GM21367 (cell line): ENCODE results near the gene EPHA8.

ENCODE experiments used
- ATAC-seq: cut with Tn5 transposase; IDR thresholded peaks from one replicate; pipeline ENCODE4 v1.9.1; 2021; ENCODE audit not compliant: unreplicated experiment

The EPHA8 gene

GRCh38 chr1:22562584-22563583, at the start of gene EPHA8:
TSS of gene EPHA8 (plus strand) at chr1:22563489. CDS start at chr1:22563636, 147 bp downstream.
- ATAC-seq: no peak

DNA sequence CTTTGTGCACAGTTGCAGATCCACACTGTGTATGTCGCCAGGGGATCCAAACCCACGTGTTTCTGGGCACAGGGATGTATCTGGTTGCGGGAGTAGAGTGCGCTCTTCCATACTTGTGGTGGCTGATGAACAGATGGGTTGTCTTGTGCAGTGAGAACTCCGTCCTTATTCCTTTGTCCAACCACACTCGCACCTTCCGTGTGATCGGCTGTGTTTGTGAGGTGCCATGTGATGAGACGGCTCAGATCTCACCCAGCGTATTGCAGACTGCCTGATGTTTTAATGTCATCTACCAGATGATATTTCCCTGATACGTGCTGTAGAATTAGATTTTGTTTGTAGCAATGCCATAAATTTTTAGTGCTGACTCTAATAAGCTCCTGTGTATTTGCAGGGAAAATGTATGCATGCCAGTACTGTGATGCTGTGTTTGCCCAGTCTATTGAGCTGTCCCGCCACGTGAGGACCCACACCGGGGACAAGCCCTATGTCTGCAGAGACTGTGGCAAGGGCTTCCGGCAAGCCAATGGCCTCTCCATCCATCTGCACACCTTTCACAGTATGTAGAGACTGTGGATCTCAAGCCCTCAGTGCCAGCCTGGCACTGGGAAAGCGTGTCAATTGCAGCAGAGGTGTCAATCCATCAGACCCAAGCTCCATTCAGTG, 46.2 kb upstream of the EPHA8 start:
- no peak for ATAC-seq

DNA sequence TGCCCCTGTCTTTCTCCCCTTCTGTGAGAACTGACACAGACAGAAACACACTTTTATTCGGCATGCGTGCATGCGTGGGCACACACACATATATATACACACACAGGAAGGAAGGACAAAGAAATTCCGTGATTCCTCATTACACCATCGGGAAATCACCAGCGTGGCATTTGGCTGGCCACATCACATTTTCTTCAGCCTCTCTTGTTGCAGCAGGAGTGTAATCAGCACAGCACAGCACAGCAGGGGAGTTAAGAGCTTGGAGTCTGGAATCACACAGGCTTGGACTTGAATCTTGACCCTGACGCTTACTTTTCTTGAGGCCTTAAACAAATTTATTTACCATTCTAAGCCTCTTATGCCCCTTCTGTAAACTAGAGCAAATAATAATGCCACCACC, 45.3 kb upstream of the EPHA8 start:
- ATAC-seq: no peak

DNA sequence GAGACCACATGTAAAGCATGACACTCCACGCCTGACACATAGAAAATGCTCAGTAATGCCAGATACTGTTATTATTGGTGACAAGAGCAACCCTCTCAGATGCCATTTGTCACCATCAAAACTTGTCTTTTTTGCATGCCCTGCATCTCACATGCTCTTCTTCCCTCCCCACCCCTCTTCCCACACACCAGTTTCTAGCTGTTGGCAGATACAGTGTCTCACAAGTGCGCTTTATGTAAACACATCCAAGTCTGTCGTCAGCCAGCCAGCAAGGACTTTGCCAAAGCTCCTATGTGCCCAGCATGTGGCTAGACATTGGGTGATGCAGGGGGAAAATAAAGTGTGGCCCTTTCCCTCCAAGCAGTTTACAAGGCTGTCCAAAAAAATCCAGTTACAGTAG, 44.9 kb upstream of the EPHA8 start:
- ATAC-seq: no peak

GRCh38 chr1:22520871-22521270, 42.4 kb upstream of the EPHA8 start:
- no peak for ATAC-seq

- no peak for ATAC-seq
Measured at GRCh38 chr1:22521692-22522091, 41.6 kb upstream of the EPHA8 start.

GRCh38 chr1:22522221-22522743, 41.0 kb upstream of the EPHA8 start:
- ATAC-seq: no peak

DNA sequence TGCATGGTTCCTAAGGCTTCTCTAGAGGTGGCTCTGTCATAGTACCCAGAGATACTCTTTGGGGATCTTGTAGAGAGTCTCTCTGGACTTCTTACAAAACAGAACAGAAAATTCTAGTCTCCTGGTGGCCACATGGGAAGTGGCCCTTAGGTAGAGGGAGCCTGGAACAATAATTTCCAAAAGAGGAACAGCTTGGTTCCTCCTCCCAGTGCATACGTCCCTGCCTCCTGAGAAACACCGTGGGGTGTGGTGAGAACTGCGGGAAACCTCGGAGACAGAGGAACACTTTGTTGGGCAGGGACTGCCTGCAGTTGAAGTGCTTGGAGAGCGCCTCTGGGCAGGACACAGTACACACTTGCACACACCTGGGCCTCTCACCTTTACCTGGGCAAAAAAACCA, 38.8 kb upstream of the EPHA8 start:
- ATAC-seq: no peak

DNA sequence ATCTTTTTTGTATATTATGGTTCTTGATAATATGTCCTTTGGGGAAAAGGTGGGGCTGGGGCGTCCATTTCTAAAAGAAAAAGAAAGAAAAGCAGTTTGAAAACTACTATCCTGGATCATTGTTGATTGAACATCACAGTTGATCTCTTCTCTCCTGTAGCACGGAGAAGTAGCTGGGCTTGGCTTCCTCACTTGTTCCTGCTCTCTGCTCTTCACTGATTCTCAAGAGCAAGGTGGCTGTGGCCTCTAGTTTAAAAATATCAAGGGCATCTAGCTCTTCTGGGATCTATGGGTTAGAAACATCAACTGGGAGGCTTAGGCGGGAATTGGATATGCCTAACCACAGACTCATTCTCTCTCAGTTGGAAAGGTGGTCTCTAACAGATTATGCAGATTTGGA, 38.1 kb upstream of the EPHA8 start:
- no peak for ATAC-seq

DNA sequence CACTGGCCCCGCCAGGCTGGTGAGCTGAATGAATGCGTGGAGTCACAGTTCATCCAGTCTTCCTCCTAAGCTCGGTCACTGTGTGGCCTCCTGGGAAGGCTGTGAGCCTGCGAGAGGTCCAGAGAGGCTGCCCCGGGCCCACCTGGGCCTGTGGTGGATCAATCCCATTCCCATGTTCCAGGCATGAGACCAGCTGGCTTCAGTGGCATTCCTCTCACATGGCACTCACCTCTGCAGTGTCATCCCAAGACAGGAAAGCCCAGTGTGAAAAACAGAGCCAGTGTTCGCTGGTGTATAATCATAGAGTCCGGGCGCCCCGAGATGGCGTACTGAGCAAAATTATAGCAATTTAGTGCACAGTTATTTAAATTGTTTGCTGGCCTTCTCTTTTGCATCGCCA, 37.6 kb upstream of the EPHA8 start:
- ATAC-seq: no peak

- no peak for ATAC-seq
Measured at GRCh38 chr1:22526098-22526497, 37.2 kb upstream of the EPHA8 start.

GRCh38 chr1:22526677-22527076, 36.6 kb upstream of the EPHA8 start:
- no peak for ATAC-seq

GRCh38 chr1:22527122-22527521, 36.2 kb upstream of the EPHA8 start:
- no peak for ATAC-seq

- ATAC-seq: no peak
Measured at GRCh38 chr1:22527555-22528296, 35.6 kb upstream of the EPHA8 start.

- ATAC-seq: no peak
Measured at GRCh38 chr1:22528451-22528850, 34.8 kb upstream of the EPHA8 start.

- no peak for ATAC-seq
Measured at GRCh38 chr1:22529901-22530621, 33.2 kb upstream of the EPHA8 start.

DNA sequence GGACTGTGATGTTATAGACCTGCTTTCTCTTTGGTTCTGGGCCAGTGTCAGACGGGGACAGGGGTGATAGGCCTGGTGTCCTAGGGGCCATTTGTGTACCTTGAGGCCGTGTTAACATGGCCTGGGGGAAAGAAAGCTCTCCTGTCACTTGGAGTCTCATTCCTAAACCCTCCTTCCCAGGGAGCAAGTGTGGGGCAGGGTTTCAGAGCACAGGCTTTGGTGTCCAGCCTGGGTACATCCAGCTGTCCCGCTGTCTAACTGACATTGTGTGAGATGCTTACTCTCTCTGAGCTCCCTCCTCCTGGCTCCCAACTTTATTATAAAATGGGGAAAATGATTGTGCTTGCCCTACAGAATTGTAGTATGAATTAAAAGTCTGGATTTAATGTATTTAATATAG, 32.6 kb upstream of the EPHA8 start:
- no peak for ATAC-seq

DNA sequence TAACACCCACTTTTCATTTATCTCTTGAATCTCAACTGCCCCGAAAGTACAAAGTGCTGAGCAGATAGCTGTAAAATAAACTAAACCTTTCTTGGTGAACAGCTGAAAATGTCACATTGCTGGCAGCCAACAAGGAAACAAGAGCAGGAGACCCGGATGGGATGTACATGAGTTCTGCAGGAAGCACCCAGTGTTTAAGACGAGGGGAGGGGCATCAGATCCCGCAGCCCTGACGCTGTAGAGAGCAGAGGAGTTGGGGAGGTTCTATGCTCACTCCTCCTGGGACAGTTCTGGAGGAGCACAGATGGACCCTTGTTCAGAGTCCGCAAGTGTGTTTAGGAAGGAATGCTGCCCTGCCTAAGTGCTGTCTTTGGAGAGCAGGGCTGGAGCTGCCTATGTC, 32.0 kb upstream of the EPHA8 start:
- ATAC-seq: no peak

- no peak for ATAC-seq
Measured at GRCh38 chr1:22533244-22533895, 29.9 kb upstream of the EPHA8 start.

- ATAC-seq: no peak
Measured at GRCh38 chr1:22534951-22535350, 28.3 kb upstream of the EPHA8 start.
